Ovary (tissue), 9 donors: ENCODE measurements around the gene DCDC2C. TPM values are rescaled to one million over a fixed set of nuclear protein-coding genes. Genes with fewer than 3 reads are reported as not detected.

Experiments used
- DNase-seq, 5 donors: peaks; one replicate each; pipeline ENCODE4 v3.0.0-alpha.2; 2019 to 2020
- H3K27ac ChIP-seq, 2 donors: fragments of 200-600 bp; one replicate each; pipeline versions ENCODE4 v1.5.1 to v1.8.0; 2019 to 2022
- H3K27me3 ChIP-seq: fragments of 200-600 bp; one replicate; pipeline ENCODE4 v1.8.0; 2022
- H3K36me3 ChIP-seq: fragments of 200-600 bp; sonication (generic); one replicate; pipeline ENCODE4 v1.5.1; 2019
- H3K4me1 ChIP-seq: one replicate; pipeline ENCODE4 v1.8.1; 2013; ENCODE audit warnings: mild to moderate bottlenecking, moderate library complexity; ENCODE audit not compliant: insufficient read depth
- H3K4me3 ChIP-seq: fragments of 200-600 bp; sonication (generic); one replicate; pipeline ENCODE4 v1.5.1; 2017
- H3K9me3 ChIP-seq, 2 donors: fragments of 200-600 bp in 1 of 2; sonication (generic) in 1 of 2; one replicate each; pipeline versions ENCODE4 v1.5.1 to v1.8.1; 2013 to 2019; ENCODE audit warnings: mild to moderate bottlenecking in 1 of 2, moderate library complexity in 1 of 2
- EP300 ChIP-seq: sonication (generic); formaldehyde crosslinking; IDR thresholded peaks from one replicate; pipeline ENCODE4 v1.6.1; 2017; ENCODE audit warnings: antibody characterized with exemption
- POLR2A ChIP-seq: fragments of 450-650 bp; IDR thresholded peaks from one replicate; pipeline ENCODE4 v1.6.1; 2017; ENCODE audit warnings: antibody characterized with exemption, mild to moderate bottlenecking, moderate library complexity
- WGBS, 3 donors: extraction: QIAGEN DNeasy Blood & Tissue Kit in 1 of 3; methylation state at CpG; one replicate each; pipeline versions ENCODE4 v1.1.5 to v1.1.7; 2013 to 2017; 5-methylcytosine and 5-hydroxymethylcytosine counted together
- intact Hi-C, 4 donors: fragments of 100-400 bp; cut with DNase I; formaldehyde crosslinking; loops; one replicate each; pipeline versions ENCODE4 v1.11.0 to v1.15.1; 2022 to 2023
- polyA plus RNA-seq, 2 donors: library from polyadenylated mRNA; stranded (reverse); fragments of 200-250 nt in 1 of 2; fragments of 350-450 nt in 1 of 2; fragmentation: Illumina TruSeq in 1 of 2; extraction: RNeasy Lipid Tissue Mini Kit (QIAGEN cat#74804) in 1 of 2; gene quantifications; one replicate each; pipeline ENCODE4 v1.2.3, GENCODE V29; 2013 to 2014
- total RNA-seq, 7 donors: library from RNA; depleted of rRNA in 2 of 7; stranded (reverse); fragments of >200 nt in 2 of 7; fragmentation: NEBNext Ultra II Directional in 3 of 7; extraction: Animal tissue kit (Norgen Biotek cat#: 25700) in 3 of 7; gene quantifications; one replicate each; pipeline versions ENCODE4 v1.1.0 to v1.2.4, GENCODE V29; 2016 to 2023
- TF ChIP-seq, protein P1 (sequence below), 3 donors: fragments of 450-650 bp in 2 of 3; fragments of 200-600 bp in 1 of 3; IDR thresholded peaks; one replicate each; pipeline versions ENCODE4 v1.5.1 to v1.8.0; 2016 to 2022; ENCODE audit warnings: antibody characterized with exemption in 3 of 3, mild to moderate bottlenecking in 1 of 3
- donor health status: DM: no; HTN: no; CAD: no; lungs with moderate emphysema.
- donor health status: DM: no; HTN: no; CAD: no.
- donor health status: Bipolar disorder and iron deficiency.
- donor health status: DM: yes; HTN: yes; CAD: no.
- donor health status: DM: no; HTN: no; CAD: no.
- donor health status: DM: yes; HTN: yes; CAD: no.

Gene DCDC2C
- total and polyA plus RNA-seq, 9 donors = 0.11 to 0.95 (median 0.42) TPM; not detected in 6

GRCh38 chr2:3785220-3785889 is 82.0 kb downstream of the DCDC2C start:
- TF ChIP-seq EP300 (no peak), POLR2A (no peak)
- TF ChIP-seq, protein P1, sequence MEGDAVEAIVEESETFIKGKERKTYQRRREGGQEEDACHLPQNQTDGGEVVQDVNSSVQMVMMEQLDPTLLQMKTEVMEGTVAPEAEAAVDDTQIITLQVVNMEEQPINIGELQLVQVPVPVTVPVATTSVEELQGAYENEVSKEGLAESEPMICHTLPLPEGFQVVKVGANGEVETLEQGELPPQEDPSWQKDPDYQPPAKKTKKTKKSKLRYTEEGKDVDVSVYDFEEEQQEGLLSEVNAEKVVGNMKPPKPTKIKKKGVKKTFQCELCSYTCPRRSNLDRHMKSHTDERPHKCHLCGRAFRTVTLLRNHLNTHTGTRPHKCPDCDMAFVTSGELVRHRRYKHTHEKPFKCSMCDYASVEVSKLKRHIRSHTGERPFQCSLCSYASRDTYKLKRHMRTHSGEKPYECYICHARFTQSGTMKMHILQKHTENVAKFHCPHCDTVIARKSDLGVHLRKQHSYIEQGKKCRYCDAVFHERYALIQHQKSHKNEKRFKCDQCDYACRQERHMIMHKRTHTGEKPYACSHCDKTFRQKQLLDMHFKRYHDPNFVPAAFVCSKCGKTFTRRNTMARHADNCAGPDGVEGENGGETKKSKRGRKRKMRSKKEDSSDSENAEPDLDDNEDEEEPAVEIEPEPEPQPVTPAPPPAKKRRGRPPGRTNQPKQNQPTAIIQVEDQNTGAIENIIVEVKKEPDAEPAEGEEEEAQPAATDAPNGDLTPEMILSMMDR (IDR thresholded peaks at IDR 0.05) = no peak
- H3K27ac ChIP-seq = no peak overlapping the region
- DNase-seq = no peak
- intact Hi-C loops = no loop called here
- 81 to 84% (median 83%) methylated on average over 15 of the region's 15 CpGs for WGBS, 3 donors
- H3K4me1 ChIP-seq = no peaks in the 10 kb centered on the region
- no peaks in the 10 kb centered on the region for H3K27me3 ChIP-seq
- no peak overlapping the region for H3K4me3 ChIP-seq
- H3K36me3 ChIP-seq = no peaks in the 10 kb centered on the region
- no peaks in the 10 kb centered on the region for H3K9me3 ChIP-seq

GRCh38 chr2:3785890-3786273 is 82.5 kb downstream of the DCDC2C start:
- no peak for DNase-seq
- WGBS, 3 donors = 83 to 94% (median 89%) methylated on average over 10 of the region's 10 CpGs
- no peaks in the 10 kb centered on the region for H3K4me1 ChIP-seq
- H3K9me3 ChIP-seq = no peaks in the 10 kb centered on the region
- no peaks in the 10 kb centered on the region for H3K27me3 ChIP-seq
- H3K27ac ChIP-seq = no peak overlapping the region
- no peaks in the 10 kb centered on the region for H3K36me3 ChIP-seq
- no peak overlapping the region for H3K4me3 ChIP-seq
- intact Hi-C loops = no loop called here
- no peak for TF ChIP-seq POLR2A
- TF ChIP-seq, protein P1 (IDR thresholded peaks at IDR 0.05) = no peak

DNA sequence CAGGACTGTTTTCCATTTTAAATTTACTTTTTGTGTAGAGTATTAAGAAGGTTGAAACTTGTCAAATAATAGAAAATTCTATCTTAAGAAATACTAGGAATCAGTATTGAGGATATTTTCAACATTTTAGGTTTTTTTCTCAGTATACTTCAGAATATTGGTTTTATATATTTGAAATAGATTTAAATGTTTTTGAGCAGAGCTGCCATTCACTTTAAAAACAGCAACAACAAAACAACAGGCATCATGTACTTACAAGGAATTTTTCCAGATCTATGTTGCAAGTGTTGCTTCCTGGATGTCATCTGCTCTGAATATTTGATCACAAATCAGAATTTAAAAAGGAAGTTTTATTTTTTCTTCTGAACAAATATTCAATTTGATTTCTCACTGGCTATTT is 84.4 kb downstream of the DCDC2C start:
- Histone ChIP-seq H3K9me3 (no peaks in the 10 kb centered on the region), H3K4me3 (no peak overlapping the region), H3K27me3 (no peaks in the 10 kb centered on the region), H3K36me3 (no peaks in the 10 kb centered on the region), H3K4me1 (no peaks in the 10 kb centered on the region), H3K27ac (no peak overlapping the region)
- no peak for DNase-seq
- intact Hi-C loops = no loop called here
- TF ChIP-seq, protein P1 (IDR thresholded peaks at IDR 0.05) = no peak
- TF ChIP-seq POLR2A (no peak), EP300 (no peak)

GRCh38 chr2:3789256-3789655 is 85.9 kb downstream of the DCDC2C start:
- Histone ChIP-seq H3K4me3 (no peak overlapping the region), H3K36me3 (no peaks in the 10 kb centered on the region), H3K27me3 (no peaks in the 10 kb centered on the region), H3K27ac (no peak overlapping the region), H3K4me1 (no peaks in the 10 kb centered on the region), H3K9me3 (peaks cover 0 to 6% of the 10 kb centered on the region in 2 donors)
- 33 to 35% (median 34%) methylated on average over 1 of the region's 1 CpG for WGBS, 3 donors
- no peak for DNase-seq
- intact Hi-C loops = no loop called here
- TF ChIP-seq POLR2A = no peak
- TF ChIP-seq EP300 = no peak
- TF ChIP-seq, protein P1 (IDR thresholded peaks at IDR 0.05) = no peak
